KG1 (cell line): ENCODE measurements around the gene ACTR8.

ENCODE experiments used
- DNase-seq: peaks from one replicate; lab custom pipeline; 2025; lab: John Stamatoyannopoulos, UW

The ACTR8 gene

DNA sequence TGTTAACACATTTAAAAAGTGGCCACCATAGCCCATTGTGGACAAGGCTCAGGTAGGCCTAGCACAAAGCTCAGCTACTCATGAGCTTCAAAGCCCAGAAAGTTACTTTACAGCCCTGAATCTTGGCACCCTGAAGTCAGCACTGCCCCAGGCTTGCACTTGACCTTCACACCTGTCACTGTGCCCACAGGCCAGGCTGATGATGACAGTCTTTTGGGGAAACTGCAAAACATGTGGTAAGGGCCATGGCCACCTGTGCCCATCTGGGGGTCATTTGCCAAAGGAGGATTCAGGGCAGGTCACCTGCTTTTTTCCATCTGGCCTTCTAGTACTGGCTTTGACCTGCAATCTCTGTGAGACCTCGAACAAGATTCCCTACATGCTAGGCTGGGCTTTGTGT, 46.7 kb downstream of the ACTR8 start:
- no peak for DNase-seq

DNA sequence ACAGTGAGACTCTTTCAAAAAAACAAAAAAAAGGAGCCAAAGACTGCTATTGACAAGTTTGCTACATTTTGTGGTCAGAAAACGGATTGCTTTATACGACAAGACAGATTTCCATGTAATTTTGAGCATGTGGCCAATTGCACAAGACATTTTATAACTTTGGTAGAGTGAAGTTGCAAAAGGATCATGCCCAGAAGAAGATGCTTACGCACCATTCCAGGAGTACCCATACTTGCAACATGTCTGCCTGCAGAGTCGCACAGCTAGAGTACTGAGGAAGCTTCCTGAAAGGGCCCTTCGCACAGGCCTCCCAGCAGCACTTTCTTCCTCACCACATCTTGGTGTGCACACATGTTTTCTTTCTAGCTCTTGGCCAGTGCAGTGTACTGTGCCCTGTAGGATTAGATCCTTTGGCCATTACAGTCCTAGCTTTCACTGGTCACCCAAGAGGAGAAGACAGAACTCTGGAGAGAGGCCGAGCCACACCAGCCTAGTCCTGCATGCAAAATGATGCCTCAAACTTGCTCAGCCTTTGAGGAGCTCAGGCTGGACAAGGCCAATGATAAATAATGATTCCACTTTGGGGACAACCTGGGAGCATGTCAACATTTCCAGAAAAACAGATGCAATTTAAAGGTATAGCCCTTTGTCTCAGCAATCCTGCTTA, 47.4 kb downstream of the ACTR8 start:
- no peak for DNase-seq

DNA sequence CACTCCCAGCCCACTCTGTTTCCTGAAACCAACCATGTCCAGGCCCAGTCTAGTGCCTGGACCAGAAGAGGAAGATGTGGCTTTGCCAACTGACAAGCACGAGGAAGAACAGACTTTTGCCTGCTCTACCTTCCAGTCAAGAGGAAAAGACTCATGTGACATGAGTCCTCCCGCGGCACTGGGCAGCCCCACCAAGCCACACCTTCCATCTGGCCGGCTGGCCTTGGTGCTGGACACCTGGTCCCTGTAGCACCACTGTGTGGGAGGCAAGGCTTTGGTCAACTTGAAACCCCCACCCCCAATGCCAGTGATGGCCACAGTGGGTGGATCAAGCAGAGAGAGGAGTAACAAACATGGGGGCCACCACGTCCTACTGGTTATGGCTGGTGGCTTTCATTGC, 48.3 kb downstream of the ACTR8 start:
- DNase-seq: no peak

DNA sequence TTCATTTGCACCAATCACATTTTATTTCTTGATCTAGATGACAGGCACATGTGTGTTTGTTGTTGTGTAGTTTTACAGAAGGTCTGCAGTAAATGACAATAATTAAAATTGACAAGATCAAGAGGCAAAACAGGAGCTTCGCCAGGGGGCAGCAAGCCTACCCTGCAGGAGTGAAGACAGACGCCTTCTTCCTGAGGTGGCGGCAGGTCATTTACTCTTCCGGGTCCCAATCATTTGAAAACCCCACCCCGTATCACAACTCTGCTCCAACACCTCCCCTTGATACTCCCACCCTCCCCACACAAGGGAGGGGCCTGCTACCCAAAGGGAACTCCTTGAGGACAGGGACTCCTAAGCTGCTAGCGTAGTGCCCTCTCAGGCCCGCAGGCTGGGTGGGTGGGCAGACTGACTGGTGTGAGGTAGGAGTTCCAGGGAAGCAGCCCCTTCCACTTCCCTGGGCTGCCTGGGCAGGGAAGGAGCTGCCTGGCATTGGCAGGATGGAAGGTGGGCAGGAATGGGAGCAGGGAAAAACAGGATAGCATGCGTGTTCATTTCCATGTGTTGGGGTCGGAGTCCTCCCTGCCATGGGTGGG, 48.8 kb downstream of the ACTR8 start:
- DNase-seq: no peak

DNA sequence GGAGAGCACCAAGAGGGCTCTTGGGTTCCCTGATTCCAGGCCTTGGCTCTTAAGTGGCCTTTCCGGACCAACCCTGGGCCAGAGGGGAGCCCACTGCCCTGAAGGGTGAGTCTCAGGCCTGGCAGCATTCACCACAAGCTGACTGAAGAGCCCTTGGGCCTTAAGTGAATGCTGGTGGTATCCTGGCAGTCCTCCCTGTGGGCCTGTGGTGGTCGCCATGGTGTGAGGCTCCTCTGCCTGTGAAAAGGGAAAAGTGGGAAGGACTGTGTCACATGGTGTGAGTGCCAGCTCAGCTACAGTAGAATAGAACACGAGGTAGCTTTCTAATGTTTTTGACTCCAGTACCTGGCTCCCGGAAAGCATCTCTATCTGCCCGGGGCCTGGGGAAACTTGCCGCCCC, 51.0 kb downstream of the ACTR8 start:
- no peak for DNase-seq

DNA sequence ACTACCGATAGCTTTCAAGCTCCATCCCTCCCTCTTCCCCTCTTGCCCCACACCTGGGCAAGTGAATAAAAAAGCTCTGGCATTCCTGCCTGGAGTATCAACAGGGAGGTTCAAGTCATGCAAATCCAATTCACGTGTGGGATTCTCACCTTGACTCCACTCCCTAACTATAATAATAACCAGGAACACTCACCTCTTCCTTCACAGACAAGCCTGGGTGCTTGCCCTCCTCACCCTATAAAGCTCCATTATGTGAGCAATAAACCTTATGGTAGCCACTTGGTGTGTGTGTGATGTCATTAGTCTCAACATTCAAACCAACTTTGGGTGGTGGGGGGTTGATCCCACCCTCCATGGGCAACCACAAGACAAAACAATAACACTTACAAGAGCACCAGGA, 52.3 kb downstream of the ACTR8 start:
- DNase-seq: no peak

DNA sequence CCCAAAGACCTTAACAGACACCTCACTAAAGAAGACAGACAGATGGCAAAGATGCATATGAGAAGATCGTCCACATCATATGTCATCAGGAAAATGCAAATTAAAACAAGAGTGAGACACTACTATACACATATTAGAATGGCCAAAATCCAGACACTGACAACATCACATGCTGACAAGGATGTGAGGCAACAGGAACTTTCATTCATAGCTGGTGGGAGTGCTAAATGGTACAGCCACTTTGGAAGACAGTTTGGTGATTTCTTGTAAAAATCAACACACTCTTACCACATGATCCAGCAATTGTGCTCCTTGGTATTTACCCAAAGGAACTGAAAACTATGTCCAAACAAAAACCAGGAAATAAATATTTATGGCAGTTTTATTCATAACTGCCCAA, 53.4 kb downstream of the ACTR8 start:
- DNase-seq: no peak

DNA sequence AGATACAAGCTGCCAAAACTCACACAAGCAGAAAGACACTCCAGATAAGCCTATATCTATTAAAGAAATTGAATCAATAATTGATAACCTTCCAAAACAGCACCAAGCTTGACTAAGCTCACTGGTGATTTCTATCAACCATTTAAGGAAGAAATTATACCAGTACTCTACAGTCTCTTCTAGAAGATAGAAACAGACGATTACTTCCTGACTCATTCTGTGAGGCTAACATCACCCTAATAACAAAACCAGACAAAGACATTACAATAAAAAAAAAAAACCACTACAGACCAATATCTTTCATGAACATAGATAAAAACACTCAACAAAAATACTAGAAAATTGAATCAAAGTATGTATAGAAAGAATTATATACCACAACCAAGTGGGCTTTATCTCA, 55.9 kb downstream of the ACTR8 start:
- DNase-seq: no peak

DNA sequence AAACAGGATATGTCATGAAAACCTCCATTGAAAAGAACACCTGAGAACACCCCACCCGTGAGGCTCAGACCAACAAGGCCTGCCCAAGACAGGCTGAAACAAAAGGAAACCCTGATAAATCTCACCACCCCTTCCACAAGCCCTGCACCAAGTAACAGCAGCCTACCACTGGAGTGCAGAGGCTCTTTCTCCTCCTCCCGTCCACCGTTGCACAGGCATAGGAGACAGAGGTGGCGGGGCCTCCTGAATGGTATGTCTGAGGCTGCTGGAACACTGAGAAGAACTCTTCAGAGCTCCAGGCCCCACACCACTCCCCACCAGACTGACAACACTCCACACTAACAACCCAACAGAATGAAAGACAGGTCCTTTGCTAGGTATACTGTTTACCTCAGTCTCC, 57.2 kb downstream of the ACTR8 start:
- DNase-seq: no peak

DNA sequence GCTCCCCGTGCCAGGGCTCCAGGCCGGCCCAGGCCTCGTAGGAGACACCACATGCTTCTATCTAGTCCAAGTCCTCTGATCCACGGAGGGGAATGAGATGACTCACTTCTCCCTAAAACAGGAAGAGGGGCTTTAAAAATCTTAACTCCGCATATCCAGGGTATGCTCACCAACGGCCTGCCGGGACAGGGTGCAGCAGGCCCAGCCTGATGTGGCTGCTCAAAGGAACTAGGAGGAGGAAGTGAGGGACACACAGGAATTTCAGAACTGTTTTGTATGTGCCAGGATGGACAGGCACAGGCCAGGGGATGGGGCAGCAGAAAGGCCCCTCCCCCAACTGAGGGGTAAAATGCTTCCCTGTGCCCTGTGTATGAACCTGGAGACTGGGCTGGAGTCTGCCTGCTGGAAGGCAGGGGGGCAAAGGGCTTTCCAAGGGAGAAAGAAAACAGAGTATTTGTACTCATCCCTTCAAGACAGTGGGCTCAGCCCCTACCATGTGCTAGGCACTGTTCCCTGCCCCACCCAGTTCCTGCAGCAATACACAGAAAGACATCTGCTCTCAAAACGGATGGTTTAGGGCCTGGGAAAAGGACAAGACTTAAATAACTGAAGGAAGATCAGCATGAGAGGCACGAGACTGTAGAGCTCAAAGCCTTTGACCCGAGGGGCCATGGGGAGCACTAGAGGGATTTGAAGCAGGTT, 57.8 kb downstream of the ACTR8 start:
- no peak for DNase-seq

DNA sequence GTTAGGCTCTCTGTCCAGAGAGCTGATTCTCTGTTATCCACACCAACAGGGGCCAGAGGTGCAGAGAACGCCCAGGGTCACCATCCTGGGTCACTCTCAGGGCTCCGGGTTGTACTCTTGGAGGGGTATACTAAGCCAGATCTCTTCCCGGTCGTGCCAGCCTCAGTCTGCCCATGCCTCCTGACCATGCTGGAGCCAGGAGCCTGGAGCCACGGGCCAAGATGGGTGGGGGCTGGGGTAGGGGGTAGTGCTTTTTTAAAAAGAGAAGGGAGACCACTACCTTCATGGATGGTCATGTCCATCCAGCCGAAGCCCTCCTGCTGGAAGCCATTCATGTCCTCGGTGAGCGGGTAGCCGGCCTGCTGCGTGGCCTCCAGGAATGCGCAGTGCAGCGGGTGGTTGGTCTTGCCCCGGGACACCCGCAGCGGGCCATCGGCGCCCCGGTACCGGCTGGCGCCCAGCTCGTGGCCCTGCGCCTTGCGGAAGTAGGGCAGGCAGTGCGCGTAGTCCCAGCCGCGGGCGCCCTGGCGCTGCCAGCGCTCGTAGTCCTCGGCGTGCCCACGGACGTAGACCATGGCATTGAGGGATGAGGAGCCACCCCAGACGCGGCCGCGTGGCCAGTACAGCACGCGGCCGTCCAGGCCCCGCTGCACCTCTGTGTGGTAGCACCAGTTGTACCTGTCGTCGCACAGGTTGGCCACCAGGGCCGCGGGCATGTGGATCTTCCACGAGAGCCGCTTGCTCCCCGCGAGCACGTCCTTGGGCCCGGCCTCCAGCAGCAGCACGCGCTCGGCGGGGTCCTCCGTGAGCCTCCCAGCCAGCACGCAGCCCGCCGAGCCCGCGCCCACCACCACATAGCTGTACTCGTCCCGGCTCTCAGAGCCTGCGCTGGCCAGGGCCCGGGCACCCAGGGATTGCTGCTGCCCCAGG, 58.7 kb downstream of the ACTR8 start:
- DNase-seq: no peak

DNA sequence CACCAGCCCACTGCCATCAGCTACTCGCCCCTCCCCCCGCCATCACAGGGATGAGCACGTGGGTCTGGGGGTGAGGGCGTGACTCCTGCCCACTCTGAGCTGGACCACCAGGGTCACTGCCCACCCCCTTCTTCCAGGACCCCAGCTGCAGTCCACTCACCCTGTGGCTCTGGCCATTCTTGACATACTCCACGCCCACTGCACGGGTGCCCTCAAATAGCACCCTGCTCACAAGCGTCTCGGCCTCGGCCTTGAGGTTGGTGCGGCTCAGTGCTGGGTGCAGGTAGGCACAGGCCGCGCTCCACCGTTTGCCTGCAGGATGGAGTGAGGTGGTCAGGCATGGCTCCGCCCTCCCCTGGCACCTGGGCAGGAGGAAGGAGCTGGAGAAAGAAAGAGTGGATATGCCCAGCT, 59.6 kb downstream of the ACTR8 start:
- no peak for DNase-seq

DNA sequence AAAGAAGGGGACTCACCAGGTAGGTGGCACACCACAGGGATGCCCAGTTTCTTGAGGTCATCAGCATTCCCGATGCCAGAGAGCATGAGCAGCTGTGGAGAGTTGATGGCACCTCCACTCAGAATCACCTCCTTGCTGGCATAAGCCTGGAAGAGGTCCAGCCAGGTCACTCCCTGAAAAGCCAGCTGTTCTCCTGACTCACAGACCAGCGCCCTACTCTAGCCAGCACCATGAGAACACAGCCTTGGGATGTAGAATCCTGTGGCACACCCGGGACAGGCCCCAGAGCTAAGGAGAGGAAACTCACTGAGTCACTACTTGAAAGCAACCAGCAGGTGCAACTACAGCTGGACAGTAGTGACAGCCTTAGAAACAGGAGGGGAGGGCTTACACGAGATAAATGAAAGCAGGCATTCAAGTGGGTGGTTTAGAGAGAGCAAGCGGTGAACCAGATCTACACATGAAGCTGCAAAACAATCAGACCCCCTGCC, 60.3 kb downstream of the ACTR8 start:
- no peak for DNase-seq

DNA sequence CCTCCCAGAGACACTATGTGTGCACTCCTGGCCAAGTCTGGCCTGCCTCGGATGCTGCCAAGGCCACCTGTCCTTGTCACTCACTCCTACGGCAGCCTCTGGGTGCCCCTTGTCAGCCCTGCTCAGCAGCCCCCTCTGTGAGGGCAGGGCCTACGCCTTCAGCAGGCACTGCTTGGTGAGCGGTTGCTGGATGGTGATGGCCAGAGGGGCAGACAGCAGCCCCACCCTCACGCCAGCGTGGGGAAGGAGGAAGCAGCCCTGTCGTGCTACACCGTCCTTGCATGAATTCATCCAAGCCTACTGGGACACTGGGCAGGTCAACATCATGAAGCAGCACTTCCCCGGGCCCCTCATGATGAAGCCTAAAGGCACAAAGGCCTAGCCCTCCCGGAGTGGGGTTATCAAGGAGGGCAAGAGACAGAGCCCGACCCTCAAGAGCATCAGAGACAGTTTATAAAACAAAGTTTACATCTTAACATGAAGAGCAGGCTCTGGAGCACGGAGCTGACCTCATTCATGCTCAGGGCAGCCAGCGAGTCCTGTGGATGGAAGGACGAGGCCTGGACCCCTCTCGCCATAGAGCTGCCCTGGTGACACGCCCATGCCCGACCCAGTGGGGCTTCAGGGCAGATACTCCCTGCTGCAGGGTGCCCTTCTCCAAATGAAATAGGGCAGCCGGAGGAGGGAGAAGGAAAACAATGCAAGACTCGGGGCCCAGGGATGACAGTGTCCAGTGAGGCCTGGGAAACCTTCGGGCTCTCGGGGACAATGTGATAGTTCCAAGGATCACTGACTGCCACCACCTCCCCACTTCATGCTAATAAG, 61.0 kb downstream of the ACTR8 start:
- no peak for DNase-seq

DNA sequence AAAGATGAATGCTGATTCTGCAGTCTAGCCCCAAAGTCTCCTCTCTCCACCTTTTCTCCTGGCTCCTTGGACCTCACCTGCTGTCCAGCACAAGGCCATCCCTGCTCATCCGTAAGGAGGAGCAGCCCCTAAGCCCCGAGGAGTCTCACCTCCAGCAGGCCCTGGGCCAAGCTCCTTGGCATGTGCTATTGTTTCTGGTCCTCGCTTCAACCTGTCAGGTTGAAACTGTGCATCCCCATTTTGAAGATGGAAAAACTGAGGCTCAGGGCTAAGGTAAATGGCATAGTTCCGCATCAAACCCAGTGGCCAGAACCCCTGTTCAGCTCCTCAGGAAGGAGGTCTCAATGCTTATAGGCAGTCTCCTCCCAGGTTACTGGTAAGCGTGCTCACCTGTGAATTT, 61.9 kb downstream of the ACTR8 start:
- DNase-seq: no peak

DNA sequence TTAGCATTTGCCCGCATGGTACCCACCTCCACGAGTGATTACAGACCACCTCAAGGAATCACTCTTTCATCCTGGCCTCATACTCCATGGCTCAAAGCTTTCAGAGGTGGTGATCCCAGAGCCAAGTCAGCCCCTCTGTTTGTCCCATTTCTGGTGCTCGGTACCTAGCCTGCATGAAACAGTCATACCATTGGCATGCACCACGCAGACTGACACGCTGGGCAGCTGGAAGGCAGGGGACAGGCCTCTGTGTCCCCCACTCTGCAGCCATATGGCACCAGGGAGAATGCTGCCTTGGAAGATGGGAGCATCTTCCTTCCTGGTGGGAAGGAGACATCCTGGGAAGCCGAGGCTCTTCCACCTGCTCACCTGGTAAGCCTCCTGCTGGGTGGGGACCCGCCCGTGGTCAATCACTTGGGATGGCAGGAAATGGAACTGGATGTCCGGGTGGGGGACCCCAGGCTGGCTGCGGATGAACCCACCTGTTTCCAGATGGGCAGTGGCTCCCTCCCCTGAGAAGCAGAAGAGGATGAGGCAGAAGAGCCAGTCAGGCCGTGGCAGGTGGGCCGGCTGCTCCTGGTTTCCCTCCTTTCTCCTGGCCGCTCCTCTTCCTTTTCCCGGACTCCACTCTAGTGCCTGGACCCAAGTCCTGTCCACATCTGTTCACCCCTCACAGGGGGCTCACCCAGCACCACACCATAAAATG, 62.6 kb downstream of the ACTR8 start:
- no peak for DNase-seq

DNA sequence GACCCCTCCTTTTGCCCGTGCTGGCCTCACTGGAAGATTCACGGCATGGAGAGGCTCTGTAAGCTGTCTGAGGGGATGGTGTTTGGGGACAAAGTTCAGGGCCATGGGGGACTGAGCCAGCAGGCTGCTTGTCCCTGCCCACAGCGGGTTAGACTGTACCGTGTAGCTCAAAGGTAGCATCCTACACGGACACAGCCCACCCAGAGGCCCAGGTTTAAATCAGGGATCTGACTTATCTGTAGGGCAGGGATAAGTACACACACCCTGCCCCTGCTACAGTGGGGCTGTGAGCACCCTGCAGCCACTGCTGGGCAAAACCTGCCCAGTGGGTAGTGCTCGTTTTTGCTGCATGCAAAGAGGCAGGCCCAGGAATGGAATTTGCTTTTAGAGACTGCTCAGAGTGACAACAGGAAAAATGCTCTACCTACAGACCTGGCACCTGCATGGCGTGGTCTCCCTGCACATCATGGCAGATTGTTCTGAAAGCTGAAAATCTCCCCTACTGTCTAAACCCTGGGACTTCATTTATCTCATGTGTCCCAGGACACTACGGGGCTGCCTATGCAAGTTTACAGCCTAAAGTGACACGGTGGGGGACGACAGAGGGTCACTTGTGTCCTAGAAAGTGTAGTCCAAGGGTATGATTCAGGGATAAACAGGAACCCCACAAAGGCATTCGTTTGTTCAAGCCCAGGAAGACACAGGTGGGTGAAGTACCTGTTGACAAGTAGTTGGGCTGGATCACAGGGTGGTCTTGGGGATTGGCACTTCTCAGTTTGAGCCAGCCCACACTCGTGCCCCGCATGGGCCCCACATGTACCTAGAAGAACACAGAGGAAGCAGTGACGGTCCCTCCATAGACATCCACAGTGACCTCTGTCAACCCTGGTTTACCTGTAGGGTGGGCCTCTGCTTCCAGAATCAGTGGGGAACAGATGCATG, 63.5 kb downstream of the ACTR8 start:
- no peak for DNase-seq

DNA sequence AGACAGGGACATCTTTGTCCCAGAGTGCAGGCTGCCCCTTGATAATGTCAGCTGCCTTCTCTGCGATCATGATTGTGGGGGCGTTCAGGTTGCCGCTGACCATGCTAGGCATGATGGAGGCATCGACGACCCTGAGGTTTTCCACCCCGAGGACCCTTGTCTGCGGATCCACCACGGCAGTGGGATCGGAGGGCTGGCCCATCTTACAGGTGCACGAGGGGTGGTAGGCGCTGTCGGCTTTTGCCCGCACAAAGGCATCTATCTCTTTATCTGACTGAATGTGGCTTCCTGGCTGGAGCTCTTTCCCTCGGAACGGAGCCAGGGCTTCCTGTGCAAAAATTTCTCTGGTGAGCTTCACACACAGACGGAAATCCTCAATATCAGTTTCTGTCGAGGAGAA, 64.1 kb downstream of the ACTR8 start:
- DNase-seq: no peak

DNA sequence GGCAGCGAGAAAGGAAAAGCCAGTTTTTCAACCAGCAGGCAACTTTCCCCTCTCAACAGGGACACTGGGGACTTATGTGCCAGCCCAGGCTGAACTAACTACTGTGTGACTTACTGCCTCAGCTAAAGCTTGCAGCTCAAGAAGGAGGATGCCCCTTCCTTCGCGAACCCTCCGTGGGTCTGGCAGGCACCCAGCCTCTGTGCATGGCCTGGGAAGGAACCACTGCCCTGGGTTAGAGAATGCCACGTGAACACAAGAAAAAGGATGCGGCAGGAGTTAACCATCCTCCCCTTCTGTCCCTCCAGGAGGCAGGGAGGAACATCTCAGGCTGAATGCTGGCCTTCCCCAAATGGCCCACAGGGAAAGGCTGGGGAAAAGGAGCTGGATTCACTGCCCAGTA, 64.7 kb downstream of the ACTR8 start:
- no peak for DNase-seq
